Prostate gland (tissue), 2 donors: Measurements from ENCODE around the gene RAD51B. TPM values are rescaled to one million over a fixed set of nuclear protein-coding genes. Genes with fewer than 3 reads are reported as not detected.

ENCODE experiments used
- DNase-seq: peaks from one replicate; pipeline ENCODE4 v3.0.0-alpha.2; 2019; ENCODE audit warnings: low spot score
- H3K27ac ChIP-seq, 2 donors: fragments of 200-600 bp; sonication (generic); 2 replicates each; pipeline ENCODE4 v1.5.1; 2017 to 2019
- H3K27me3 ChIP-seq: fragments of 200-600 bp; sonication (generic); replicated peaks from 2 replicates; pipeline ENCODE4 v1.5.1; 2019; ENCODE audit not compliant: insufficient read depth
- H3K36me3 ChIP-seq, 2 donors: fragments of 200-600 bp; sonication (generic); 1 replicate in 1 of 2; 2 replicates in 1 of 2; pipeline versions ENCODE4 v1.5.1 to v1.8.1; 2017 to 2019
- H3K4me1 ChIP-seq: fragments of 200-600 bp; sonication (generic); replicated peaks from 2 replicates; pipeline ENCODE4 v1.5.1; 2019
- H3K4me3 ChIP-seq, 2 donors: fragments of 200-600 bp; sonication (generic); 2 replicates each; pipeline ENCODE4 v1.5.1; 2017 to 2019
- H3K9me3 ChIP-seq: fragments of 200-600 bp; sonication (generic); 2 replicates; pipeline ENCODE4 v1.5.1; 2017
- POLR2A ChIP-seq: fragments of 450-650 bp; IDR thresholded peaks from one replicate; pipeline ENCODE4 v1.6.1; 2016; ENCODE audit warnings: antibody characterized with exemption, mild to moderate bottlenecking
- POLR2AphosphoS5 ChIP-seq: sonication (generic); formaldehyde crosslinking; IDR thresholded peaks from one replicate; pipeline ENCODE4 v1.6.1; 2017; ENCODE audit warnings: antibody characterized with exemption
- whole genome bisulfite sequencing: methylation state at CpG from one replicate; pipeline ENCODE4 v1.1.5; 2018; 5-methylcytosine and 5-hydroxymethylcytosine counted together
- intact Hi-C: fragments of 100-400 bp; cut with DNase I; formaldehyde crosslinking; loops from one replicate; pipeline ENCODE4 v1.14.2; 2022
- total RNA-seq, 2 donors: library from RNA; depleted of rRNA; stranded (reverse); fragments of >200 nt; gene quantifications; one replicate each; pipeline ENCODE4 v1.1.0, GENCODE V29; 2016
- TF ChIP-seq, protein P1 (sequence below), 4 experiments: fragments of 200-600 bp in 2 of 4; fragments of 450-650 bp in 2 of 4; sonication (generic) in 2 of 4; IDR thresholded peaks; 1 replicate in 3 of 4; 2 replicates in 1 of 4; pipeline ENCODE4 v1.5.1; 2016 to 2019; ENCODE audit warnings: antibody characterized with exemption in 4 of 4, mild to moderate bottlenecking in 2 of 4, moderate library complexity in 2 of 4

Gene RAD51B
- total RNA-seq, 2 donors from 2014 or later = 14.9 to 35.8 TPM

DNA sequence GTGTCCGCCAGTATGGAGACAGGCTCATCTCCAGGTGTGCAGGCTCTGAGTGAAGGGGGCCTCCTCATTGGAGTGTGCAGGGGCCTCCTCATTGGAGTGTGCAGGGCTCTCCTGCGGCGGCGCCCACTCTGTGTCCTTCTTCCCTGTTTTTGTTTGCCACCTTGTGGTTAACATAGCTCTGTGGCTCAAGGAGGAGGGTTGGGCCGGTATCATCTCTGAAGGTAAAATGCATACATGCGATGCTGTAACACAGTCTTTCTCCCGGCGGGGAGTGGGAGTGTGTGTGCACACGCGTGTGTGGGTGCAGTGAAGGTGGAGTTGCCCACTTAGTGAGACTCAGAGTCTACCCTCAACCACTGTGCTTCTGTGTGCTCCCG is 543.9 kb downstream of the RAD51B start:
- H3K4me3 ChIP-seq = no peak overlapping the region
- TF ChIP-seq, protein P1, sequence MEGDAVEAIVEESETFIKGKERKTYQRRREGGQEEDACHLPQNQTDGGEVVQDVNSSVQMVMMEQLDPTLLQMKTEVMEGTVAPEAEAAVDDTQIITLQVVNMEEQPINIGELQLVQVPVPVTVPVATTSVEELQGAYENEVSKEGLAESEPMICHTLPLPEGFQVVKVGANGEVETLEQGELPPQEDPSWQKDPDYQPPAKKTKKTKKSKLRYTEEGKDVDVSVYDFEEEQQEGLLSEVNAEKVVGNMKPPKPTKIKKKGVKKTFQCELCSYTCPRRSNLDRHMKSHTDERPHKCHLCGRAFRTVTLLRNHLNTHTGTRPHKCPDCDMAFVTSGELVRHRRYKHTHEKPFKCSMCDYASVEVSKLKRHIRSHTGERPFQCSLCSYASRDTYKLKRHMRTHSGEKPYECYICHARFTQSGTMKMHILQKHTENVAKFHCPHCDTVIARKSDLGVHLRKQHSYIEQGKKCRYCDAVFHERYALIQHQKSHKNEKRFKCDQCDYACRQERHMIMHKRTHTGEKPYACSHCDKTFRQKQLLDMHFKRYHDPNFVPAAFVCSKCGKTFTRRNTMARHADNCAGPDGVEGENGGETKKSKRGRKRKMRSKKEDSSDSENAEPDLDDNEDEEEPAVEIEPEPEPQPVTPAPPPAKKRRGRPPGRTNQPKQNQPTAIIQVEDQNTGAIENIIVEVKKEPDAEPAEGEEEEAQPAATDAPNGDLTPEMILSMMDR (IDR thresholded peaks at IDR 0.05) = no peak
- TF ChIP-seq POLR2A (no peak), POLR2AphosphoS5 (no peak)
- intact Hi-C loops = no loop called here
- WGBS = 94% methylated on average over 11 of the region's 11 CpGs
- H3K27me3 ChIP-seq = no peaks in the 10 kb centered on the region
- H3K9me3 ChIP-seq = no peaks in the 10 kb centered on the region
- peaks cover 9% of the 10 kb centered on the region for H3K4me1 ChIP-seq
- DNase-seq = no peak
- H3K27ac ChIP-seq = peak overlapping the region in 1 of 2 donors; percentile 45
- no peaks in the 10 kb centered on the region for H3K36me3 ChIP-seq

DNA sequence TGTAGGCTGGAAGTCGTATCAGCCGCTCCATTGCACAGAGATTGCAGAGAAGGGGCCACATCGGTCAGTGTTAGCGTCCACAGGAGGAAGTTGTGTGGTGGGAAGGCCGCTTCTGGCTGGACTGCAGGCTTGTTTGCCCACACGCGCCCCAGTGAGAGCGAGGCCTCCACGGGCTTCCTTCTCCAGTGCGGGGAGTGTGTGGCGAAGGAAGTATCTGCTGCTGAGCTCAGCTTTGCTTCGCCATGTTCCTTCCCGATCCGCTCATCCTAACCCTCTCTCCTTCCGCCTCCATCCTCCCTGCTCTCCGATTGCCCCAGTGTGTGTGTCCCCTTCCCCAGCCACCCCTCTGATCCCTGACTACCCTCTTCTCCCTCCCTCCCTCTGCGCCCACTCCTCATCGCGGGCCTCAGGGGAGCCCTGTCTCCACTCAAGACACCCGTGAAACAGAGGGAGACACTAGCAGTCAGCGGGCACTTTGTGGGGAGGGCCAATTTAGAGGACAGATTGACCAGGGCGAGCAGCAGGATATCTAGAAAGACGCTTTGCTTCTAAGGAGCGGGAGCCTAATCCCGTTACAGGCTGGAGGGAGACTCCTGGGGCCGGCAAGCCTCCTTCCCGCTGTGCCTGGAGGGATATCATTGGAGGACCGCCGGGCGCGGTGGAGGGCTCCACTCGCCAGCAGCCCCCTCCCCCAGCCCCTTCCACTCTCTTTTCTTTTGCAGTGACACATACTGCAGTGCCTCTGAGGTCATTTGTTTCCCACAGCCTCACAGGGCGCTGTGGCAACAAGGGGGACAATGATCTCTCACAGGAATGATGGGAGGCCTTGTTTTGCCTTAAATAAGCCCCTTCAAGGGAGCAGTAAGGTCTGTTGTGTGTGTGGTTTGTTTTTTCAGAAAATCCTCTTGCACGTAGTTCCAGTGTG is 544.5 kb downstream of the RAD51B start:
- Histone ChIP-seq H3K27me3 (no peaks in the 10 kb centered on the region), H3K36me3 (no peaks in the 10 kb centered on the region), H3K9me3 (no peaks in the 10 kb centered on the region), H3K4me3 (no peak overlapping the region), H3K4me1 (peaks cover 6% of the 10 kb centered on the region), H3K27ac (peak overlapping the region; percentile 19 to 45)
- intact Hi-C loops = no loop called here
- DNase-seq = no peak
- WGBS = 82% methylated on average over 34 of the region's 34 CpGs
- TF ChIP-seq POLR2A (no peak), POLR2AphosphoS5 (no peak)
- TF ChIP-seq, protein P1 (IDR thresholded peaks at IDR 0.05) = no peak

DNA sequence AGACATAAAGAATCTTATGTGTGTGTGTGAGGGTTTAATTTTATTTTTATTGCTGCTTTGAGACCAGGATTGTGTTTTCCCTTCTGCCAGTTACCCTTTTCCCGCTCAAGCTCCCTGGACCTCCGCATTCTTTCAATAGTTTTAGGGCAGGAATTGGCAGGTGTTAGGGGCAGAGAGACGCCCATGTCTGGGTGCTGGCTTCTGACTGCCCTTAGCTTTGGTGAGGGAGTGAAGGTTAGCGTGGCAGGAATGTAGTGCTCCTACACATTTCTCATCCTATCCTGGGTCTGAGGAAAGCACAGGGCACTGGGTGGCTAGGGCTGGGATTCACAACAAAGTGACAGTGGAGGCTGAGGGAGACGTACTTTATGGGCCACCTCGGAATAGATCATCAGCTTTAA is 545.2 kb downstream of the RAD51B start:
- peak; percentile 43 for DNase-seq
- no peaks in the 10 kb centered on the region for H3K9me3 ChIP-seq
- WGBS = 36% methylated on average over 6 of the region's 6 CpGs
- intact Hi-C loops = no loop called here
- TF ChIP-seq POLR2AphosphoS5 (peak; percentile 51), POLR2A (no peak)
- TF ChIP-seq, protein P1 (IDR thresholded peaks at IDR 0.05) = no peak
- H3K4me3 ChIP-seq = no peak overlapping the region
- peak overlapping the region; percentile 19 to 45 for H3K27ac ChIP-seq
- H3K36me3 ChIP-seq = no peaks in the 10 kb centered on the region
- H3K4me1 ChIP-seq = peaks cover 4% of the 10 kb centered on the region
- H3K27me3 ChIP-seq = no peaks in the 10 kb centered on the region

DNA sequence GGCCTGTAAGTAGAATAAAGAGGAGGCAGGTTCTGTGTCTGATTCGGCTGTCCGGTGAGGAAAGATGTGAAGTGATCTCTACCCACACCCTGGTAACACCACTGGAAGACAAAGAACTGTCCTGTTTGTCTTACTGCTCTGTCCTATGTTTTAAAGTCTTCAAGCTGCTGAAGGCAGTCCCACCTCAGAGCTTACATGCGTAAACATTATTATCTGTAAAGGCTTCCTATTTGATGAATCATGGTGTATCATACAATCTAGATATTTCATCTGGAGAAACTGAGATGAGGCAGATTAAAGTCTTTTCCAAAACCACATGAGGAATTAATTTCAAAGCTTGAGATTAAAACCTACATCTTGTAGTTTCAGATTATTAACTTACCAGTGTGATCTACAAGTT is 545.6 kb downstream of the RAD51B start:
- intact Hi-C loops = no loop called here
- H3K9me3 ChIP-seq = no peaks in the 10 kb centered on the region
- H3K4me3 ChIP-seq = no peak overlapping the region
- H3K36me3 ChIP-seq = no peaks in the 10 kb centered on the region
- TF ChIP-seq POLR2A (no peak), POLR2AphosphoS5 (no peak)
- TF ChIP-seq, protein P1 (IDR thresholded peaks at IDR 0.05) = no peak
- 75% methylated on average over 3 of the region's 3 CpGs for WGBS
- H3K27ac ChIP-seq = peak overlapping the region; percentile 19 to 45
- no peak for DNase-seq
- no peaks in the 10 kb centered on the region for H3K27me3 ChIP-seq
- H3K4me1 ChIP-seq = peaks cover 4% of the 10 kb centered on the region

DNA sequence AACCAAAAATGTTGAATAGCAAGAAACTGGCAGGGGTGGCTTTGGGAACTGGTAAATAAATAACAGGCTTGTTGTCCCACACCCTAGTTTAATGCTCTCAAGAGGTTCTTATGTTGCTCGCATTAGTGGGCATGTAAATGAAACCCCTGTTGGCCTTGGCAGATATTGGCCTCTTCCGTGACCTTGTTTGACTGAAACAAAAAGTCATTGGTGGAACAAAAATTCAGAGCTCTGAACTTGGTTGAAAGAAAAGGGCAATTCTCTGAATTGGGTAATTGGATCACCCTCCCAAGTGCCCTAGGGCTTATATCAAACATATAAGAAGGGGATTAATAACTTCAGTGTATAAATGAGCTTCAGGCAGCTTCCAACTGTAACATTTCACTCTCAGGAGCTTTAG is 547.1 kb downstream of the RAD51B start:
- Histone ChIP-seq H3K4me3 (no peak overlapping the region), H3K27ac (no peak overlapping the region)
- intact Hi-C loops = no loop called here

More for the DNA sequence above, 547.1 kb downstream of the RAD51B start:
- WGBS = 91% methylated on average over 2 of the region's 2 CpGs
- TF ChIP-seq, protein P1 (IDR thresholded peaks at IDR 0.05) = no peak
- no peak for TF ChIP-seq POLR2AphosphoS5
- TF ChIP-seq POLR2A = no peak
- Histone ChIP-seq H3K4me1 (peaks cover 4% of the 10 kb centered on the region), H3K27me3 (no peaks in the 10 kb centered on the region), H3K36me3 (no peaks in the 10 kb centered on the region), H3K9me3 (no peaks in the 10 kb centered on the region)
- no peak for DNase-seq
